ENCODE data around the gene MLNR.

The MLNR gene

DNA sequence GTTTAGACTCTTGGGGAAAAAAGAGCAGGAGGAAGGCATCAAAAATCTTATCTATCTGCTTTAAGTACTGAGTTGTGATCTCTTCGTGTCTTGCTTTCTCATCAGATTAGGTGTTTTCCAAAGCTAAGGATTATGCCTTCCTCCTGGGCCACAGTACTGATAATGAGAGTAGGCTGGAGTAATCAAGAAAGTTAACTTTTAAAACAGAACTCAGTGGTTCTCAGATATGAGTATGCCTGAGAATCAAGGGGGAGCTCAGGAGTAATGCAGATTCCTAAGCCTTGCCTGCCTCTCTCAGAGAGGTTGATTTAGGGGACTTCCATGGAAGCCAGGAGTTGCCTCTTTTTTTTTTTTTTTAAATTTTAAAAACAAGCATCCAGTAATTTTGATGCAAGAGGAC lies 51.1 kb downstream of the MLNR start:
- no peak overlapping the region for H3K4me3 ChIP-seq (replicated peaks; ENCODE audit: low read depth, low read length)
- TF ChIP-seq, protein P1, sequence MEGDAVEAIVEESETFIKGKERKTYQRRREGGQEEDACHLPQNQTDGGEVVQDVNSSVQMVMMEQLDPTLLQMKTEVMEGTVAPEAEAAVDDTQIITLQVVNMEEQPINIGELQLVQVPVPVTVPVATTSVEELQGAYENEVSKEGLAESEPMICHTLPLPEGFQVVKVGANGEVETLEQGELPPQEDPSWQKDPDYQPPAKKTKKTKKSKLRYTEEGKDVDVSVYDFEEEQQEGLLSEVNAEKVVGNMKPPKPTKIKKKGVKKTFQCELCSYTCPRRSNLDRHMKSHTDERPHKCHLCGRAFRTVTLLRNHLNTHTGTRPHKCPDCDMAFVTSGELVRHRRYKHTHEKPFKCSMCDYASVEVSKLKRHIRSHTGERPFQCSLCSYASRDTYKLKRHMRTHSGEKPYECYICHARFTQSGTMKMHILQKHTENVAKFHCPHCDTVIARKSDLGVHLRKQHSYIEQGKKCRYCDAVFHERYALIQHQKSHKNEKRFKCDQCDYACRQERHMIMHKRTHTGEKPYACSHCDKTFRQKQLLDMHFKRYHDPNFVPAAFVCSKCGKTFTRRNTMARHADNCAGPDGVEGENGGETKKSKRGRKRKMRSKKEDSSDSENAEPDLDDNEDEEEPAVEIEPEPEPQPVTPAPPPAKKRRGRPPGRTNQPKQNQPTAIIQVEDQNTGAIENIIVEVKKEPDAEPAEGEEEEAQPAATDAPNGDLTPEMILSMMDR (IDR thresholded peaks at IDR 0.05; ENCODE audit: low read length, missing control alignments) = no peak
- no peak for DNase-seq (ENCODE audit: low read depth)

All from fibroblast of pulmonary artery (primary cell).